ENCODE results near the gene NUDT5.

GRCh38 chr10:12156367-12157123, 39.1 kb downstream of the NUDT5 start:
- TF ChIP-seq CTCF (IDR thresholded peaks at IDR 0.05) (no peak), POLR2A (IDR thresholded peaks at IDR 0.05) (no peak)

All from Peyer's patch (tissue), 4 donors.